Inflammatory macrophage (primary cell): Measurements from ENCODE around the gene NBPF4.
"Not testable (repeated sequence)": the region's sequence is repeated elsewhere in the genome, so short reads cannot be mapped to it uniquely, and the experiment has no call there.

Experiments used
- DNase-seq, 2 donors: peaks; one replicate each; pipeline ENCODE4 v3.0.0-alpha.2; 2020 to 2022
- total RNA-seq, 18 experiments: gene quantifications; one replicate each; lab custom pipeline; 2026; ENCODE audit warnings: mixed read lengths in 6 of 18, inconsistent platforms in 2 of 18; lab: John Stamatoyannopoulos, UW

Gene NBPF4, protein sequence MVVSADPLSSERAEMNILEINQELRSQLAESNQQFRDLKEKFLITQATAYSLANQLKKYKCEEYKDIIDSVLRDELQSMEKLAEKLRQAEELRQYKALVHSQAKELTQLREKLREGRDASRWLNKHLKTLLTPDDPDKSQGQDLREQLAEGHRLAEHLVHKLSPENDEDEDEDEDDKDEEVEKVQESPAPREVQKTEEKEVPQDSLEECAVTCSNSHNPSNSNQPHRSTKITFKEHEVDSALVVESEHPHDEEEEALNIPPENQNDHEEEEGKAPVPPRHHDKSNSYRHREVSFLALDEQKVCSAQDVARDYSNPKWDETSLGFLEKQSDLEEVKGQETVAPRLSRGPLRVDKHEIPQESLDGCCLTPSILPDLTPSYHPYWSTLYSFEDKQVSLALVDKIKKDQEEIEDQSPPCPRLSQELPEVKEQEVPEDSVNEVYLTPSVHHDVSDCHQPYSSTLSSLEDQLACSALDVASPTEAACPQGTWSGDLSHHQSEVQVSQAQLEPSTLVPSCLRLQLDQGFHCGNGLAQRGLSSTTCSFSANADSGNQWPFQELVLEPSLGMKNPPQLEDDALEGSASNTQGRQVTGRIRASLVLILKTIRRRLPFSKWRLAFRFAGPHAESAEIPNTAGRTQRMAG
- 0 to 0.37 (median 0.11) reads per million in 18 experiments for total RNA-seq

DNA sequence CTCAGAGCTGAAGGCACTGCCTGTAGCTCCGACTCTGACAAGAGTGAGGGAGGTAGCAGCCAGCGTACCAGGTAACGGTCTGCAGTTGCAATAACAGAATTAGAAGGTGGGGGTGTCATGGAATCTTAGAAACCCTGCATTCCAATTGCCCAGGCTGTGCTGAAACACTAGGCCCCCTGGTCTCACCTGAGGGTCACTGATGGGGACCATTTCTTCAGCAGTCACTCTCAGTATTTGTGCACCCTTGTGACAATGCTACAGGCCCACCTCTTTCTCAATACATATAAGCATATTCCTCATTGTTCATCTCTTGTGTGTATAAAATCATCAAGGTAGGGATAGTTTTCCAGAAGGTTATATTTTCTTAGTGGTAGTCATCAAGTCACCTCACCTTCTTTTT lies at the start of gene NBPF4:
NBPF4 (minus strand) TSS at position 101 of the 400 bp plus-strand sequence. CDS start 315 bp downstream, outside the sequence.
- DNase-seq, result not testable (repeated sequence)

DNA sequence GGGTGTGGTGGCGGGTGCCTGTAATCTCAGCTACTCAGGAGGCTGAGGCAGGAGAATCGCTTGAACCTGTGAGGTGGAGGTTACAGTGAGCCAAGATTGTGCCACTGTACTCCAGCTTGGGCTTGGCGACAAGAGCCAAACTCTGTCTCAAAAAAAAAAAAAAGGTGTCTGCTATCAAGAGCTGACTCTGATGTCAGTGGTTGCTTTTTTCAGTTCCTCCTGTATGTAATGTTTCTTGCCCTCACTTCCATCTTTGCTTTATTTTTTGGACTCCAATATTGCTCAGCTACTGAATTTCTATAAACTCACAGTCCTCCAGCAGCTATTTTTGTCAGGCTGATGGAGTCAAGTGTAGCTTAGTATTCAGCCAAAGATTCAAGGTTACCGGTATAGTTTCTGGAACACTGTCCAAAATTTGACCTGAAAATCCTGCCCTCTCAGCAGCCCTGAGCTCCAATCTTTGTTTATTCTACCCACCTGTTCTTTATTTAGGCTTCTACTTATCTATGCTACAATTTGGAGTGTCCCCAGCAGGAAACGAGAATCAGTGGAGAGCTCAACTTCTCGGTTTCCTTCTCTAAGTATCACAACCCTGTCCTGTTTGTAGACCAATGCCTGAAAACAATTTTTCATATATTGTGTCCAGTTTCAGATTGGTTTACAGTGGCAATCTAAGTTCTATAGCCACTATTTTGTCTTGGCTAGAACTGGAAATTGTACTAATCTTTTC lies 38.8 kb upstream of the NBPF4 start:
- not testable (repeated sequence) for DNase-seq

DNA sequence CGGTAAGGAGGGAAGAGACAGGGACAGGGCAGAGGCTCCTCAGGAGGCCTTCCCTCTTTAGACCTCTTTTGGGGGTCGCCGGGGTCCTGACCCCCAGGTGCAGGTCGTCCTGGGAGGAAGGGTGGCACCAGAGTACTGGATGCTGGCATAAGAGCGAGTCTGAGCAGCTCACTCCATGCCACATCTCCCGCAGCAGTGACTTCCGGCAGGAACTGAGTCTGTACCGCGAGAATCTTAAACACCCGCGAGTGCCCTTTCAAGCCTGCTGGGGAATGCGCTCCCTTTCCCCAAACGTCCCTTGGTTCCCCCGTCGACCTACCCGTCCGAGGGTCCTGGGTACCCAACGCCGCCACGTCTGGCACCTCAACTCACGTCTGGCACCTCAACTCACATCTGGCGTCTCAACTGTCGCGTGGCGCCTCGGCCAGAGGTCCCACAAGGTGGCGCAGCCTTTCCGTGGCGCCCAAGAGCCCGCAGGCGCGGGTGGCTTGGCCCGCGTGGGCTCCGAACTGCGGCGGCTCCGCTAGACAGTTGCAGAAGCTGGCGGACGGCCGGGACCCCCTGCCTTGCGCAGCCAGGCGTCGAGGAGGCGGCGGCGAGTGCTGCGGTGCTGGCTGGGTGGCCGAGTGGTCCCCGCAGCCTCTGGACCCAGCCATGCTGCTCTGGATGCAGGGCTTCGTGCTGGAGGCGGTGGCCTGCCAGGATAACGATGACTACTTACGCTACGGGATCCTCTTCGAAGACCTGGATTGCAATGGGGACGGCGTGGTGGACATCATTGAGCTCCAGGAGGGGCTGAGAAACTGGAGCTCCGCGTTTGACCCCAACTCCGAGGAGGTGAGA lies 28.8 kb upstream of the NBPF4 start:
- DNase-seq, result not testable (repeated sequence)

DNA sequence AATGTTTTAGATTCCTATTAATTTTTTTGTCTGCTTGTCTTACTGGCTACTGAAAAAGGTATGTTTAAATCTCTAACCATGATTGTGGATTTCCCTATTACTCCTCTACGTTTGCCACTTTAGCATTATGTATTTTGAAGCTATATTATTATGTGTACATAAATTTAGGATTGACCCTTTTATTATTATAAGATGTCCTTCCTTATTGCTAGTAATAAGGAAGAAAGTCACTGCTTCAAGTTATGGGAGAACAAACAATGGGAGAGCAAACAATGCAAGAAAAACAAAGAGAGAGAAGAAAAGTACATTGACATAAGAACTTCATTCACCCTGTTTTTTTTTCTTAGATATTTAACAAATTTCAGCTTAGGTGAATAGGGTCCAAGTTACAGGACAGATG lies 23.2 kb upstream of the NBPF4 start:
- DNase-seq, result not testable (repeated sequence)

DNA sequence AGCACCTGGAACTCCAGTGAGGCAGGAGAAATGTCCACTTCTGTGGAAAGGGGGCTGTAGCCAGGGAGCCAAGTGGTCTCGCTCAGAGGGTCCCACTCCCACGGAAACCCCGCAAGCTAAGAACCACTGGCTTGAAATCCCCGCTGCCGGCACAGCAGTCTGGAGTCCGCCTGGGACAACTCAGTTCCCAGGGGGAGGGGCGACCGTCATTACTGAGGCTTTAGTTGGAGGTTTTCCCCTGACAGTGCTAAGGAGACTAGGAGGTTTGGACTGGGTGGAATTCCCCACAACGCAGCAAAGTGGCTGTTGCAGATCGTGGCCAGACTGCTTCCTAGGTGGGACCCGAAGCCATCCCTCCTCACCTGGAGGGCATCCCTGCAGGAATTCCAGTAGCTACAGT lies 18.1 kb upstream of the NBPF4 start:
- DNase-seq, result not testable (repeated sequence)

DNA sequence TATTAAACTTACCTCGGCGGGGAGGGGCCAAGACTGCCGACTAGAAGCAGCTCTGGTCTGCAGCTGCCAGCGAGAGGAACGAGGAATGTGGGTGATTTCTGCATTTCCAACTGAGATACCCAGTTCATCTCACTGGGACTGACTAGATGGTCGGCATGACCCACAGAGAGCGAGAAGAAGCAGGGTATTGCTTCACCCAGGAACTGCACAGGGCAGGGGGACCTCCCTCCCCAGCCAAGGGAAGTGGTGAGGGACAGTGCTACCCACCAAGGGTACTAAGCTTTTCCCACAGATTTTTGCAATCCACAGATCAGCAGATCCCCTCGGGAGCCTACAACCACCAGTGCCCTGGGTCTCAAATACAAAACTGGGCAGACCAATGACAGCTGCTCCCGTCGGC lies 17.6 kb upstream of the NBPF4 start:
- DNase-seq, result not testable (repeated sequence)

DNA sequence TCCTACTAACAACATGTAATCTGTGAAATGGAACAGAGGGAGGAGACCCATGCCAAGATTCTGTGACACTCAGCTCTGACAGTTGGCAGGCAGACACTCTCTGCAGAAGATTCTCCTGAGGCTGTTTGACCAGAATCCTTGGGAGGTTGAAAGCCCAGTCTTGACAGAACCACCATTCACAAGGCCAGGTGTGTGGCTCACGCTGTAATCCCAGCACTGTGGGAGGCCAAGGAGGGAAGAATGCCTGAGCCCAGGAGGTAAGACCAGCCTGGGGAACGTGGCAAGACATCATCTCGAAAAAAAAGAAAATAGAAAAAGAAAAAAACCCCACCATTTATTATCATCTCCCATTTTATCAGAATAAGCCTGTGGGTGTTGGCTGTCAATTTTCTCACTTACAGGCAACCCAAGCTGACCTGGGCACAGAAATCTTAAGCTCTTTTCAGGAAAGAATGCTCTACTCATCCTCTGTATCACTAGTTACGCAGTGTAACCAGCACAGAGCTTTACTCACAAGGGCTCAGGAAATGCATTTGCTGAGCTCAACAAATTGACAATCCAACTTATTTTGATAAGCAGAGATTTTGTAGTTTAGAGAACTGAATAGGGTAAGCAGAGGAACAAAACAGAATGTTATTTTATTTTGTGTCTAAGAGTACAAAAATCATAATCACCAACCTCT lies 16.8 kb upstream of the NBPF4 start:
- DNase-seq, result not testable (repeated sequence)

DNA sequence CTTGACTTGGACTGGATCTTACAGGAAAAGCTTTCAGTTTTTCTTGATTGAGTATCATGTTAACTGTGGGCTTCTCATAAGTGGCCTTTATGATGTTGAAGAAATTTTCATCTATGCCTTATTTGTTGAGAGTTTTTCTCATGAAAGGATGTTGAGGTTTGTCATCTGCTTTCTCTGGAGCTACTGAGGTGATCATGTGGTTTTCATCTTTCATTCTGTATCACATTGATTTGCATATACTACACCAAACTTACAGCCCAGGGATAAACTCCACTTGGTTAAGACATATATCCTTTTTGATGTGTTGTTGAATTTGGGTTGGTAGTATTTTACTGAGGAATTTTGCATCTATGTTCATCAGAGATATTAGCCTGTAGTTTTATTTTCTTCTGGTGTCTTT lies 11.6 kb upstream of the NBPF4 start:
- DNase-seq, result not testable (repeated sequence)

DNA sequence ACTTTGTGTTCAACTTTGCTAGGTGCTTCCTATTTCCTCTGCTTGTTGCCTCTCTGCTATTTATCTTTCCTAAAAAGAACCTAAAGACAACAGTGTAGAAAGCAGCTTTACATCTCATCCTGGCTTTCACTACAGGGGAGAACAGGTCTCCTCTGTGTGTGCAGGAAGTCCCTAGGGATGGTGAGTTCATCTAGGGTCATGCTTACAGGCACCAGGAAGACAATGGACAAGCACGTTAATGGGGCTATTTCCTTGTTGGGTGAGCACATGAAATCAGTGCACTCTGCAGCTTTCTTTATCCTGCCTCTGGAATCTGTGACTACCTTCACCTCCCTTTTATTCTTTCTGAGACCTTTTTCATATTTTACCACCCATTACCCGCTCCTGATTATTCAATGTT lies 4.5 kb downstream of the NBPF4 start:
- DNase-seq, result not testable (repeated sequence)

DNA sequence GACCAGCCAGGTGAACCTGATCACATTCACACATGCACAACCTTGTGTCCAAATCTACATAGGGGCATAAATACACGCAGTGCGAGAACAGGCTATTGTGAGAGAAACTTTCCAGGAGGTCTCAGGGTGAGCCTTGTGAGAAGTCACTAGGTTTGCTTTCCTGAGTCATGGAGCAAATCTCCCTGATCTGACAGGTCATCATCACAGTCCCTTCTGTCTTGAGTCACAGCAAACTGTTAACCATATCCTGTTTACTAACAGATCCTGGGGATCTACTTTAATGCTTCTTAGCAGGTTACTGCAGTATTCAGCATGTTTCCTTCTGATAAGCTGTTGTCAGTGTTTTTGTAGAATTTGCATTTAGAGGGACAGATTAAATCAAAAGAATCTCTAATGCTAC lies 8.6 kb downstream of the NBPF4 start:
- not testable (repeated sequence) for DNase-seq

DNA sequence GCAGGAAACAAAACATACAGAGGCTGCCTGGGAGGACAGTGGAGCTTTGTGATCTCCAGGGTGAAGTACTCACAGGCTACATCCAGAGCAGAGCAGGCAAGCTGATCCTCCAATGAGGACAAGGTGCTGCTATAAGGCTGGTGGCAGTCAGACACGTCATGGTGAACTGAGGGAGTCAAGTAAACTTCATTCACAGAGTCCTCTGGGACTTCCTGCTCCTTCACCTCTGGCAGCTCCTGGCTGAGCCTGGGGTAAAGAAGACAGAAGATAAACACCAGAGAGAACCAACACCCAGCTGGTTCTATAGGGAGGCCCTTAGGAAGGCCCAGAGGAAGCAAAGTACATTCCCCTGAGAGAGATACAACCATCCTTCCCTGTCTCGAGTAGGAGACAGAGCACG lies 11.7 kb downstream of the NBPF4 start:
- DNase-seq, result not testable (repeated sequence)

DNA sequence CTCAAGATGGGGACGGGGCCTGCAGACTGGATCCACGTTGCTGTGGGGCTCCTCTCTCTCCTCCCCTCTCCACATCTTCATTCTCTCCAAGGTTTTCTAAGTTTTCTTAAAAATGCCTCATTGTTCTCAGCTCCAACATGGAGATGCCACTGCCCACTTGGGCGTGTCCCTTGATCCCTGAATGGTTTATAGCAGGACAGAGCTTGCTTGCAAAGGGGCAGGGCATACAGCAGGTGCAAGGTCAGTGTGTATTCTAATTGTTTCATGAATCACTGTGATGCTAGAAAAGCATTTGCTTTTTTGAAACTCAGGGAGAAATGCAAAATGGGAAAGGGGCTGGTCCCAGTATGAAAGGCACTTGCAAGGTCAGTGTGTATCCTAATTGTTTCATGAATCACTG lies 13.9 kb downstream of the NBPF4 start:
- not testable (repeated sequence) for DNase-seq

DNA sequence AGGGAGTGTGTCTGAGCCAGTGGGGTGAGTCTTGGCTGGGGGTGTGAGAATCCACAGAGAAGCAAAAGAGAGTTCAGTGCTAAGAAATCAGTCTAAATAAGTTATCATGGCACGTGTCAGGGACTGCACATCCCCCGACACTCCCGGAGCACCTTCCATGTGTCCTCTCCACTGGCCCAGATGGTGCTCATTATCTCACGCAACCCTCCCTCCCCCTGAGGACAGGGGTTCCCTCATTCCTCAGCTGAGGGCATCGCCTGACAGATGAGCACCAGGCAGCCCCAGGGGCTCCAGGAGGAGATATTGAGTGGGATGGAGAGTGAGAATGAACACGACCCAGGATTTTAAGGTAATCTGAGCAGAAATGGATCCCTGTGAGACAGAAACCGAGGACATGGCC lies 16.1 kb downstream of the NBPF4 start:
- not testable (repeated sequence) for DNase-seq

DNA sequence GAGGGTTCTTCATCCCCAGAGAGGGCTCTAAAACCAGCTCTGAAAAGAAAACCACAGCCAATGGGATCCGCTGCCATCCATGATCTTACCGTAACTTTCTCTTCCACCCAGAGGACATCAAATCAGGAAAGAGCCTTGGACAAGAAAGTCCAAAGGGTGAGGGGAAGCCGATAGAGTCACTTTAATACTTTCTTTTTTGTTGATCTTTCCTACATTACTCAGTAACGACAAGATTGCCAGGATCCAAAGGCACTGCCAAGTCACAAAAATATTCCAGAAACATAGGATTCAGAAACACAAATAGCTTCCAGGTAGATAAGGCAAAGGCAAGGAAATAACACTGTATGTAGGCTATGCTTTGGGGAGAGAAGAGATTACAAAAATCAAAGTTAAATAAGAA lies 17.0 kb downstream of the NBPF4 start:
- not testable (repeated sequence) for DNase-seq

DNA sequence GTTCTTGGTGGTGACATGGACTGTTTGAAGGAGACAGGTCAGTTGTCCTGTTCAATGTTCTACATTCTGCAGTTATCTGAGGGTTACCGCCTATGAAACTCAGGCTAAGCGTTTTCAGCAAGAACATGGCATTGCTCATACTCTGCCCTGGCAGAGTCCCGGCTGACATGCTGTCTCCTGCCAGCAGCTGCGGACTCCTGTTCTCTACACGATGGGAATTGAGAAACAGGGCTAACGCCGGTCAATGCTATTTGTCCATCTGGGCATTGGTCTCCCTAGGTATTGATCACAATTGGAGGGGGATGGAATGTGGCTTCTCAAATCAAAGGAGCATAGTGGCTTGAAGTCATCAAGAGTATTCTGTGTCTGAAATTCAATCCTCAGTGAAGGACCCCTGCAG lies 20.6 kb downstream of the NBPF4 start:
- not testable (repeated sequence) for DNase-seq

DNA sequence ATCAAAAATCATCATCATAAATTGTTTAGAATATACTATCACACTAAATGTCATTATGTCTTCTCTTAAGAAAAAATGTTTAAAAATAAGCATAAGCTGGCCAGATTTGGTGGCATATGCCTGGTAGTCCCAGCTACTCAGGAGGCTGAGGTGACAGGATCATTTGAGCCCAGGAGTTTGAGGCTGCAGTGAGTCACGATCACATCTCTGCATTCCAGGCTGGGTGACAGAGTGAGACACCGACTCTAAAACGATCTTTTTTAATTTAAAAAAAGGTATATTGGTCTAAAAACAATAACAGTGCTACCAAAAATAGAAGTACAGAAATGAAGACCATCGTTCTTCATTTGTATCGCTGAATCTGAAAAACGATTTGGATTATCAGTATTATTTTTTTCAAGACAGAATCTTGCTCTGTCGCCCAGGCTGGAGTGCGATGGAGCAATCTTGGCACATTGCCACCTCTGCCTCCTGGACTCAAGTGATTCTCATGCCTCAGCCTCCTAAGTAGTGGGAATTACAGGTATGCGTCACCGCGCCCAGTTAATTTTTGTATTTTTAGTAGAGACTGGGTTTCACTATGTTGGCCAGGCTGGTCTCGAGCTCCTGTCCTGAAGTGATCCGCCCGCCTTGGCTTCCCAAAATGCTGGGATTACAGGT lies 26.2 kb downstream of the NBPF4 start:
- DNase-seq, result not testable (repeated sequence)

DNA sequence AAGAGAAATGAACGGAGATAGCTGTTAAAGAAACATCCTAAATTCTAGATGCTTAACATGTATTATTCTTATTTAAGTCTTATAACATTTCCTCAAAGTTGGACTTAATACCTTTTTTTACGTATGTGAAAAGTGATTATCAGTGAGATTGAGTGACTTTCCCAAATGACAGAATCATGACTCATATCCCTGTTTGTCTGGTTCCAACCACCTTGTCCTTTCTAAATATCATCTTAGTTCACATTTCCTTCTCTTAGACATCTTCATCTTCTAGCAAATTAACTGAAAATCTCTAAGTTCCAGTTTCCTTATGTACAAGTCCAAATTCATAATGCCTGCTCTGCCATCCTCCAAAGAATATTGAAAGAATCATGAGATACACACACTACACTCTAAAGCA lies 26.9 kb downstream of the NBPF4 start:
- not testable (repeated sequence) for DNase-seq

DNA sequence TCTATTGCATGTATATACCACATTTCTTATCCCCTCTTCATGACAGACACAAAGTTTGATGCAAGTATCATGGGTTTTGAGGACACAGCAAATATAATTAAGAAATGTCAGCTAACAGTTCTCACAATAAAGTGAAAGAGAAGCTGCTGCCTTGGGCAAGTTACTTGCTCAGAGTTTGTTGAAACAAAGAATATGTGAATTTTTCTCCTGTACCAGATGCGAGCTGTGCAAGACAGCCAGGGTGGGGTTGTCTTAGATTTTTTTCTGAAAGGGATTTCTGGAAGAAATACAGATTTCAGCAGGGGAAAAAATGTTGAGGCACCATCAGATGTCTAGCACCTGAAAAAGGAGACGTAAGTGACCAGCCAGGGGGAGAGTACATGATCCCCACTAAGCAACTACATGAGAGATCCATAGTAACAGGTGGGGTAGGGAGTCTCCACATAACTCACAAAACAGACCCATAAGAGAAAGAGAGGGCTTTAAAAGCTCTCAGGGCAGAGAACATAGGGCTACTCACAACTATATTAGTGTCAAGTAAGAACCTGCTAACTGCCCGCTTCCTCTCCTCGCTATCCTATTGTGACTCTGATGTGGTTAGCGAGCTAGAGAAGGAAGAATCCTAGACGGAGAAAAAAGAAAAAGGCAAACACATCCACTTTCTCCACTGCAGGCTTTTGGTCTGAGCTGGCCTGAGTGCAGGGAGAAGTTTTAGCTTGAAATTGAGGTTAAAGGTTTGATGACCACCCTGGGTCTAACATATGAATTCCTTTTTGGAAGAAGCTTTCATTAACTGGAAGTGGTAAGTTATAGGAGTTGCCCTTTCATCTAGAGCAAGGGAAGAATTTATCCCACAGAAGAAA lies 27.6 kb downstream of the NBPF4 start:
- DNase-seq, result not testable (repeated sequence)

DNA sequence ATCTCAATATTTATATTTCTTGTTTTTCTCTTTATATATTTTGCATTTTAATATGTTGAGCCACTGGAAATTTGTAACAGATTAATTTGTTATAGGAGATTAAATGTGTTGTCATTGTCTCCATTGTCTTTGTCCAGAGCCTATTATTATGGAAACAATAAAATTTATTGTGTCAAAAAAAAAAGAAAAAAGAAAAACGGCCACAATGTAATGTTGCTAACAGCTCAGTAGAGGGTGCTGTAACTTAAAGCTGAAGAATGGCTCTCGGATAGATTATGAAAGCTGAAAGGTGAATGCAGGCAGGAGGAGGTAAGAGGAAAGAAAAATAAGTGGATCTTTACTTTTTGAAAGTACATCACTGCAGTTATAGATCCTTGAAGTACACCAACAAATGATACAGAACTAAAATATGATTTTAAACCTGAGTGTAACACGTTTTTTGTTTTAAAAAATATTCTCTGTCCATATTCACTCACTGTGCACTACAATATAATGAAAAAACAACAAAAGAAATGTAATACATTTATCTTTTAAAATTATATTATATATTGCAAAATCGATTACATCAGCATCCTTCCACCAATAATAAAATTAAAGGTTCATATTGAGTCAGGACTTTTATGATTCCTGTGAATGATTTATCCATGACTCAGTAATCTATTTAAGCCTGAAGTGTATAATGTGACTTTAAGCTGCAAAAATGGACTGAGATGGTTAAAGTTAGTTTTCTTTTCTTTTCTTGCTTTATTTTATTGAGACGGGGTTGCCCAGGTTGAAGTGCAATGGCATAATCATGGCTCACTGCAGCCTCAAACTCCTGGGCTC lies 29.0 kb downstream of the NBPF4 start:
- peak; percentile 14 to 55 for DNase-seq
